SK-N-SH treated with all-trans-retinoic acid at 6 μM for 48 hours (cell line): ENCODE data around the gene ENC1.

Experiments
- ARNTL ChIP-seq: fragments of 450-650 bp; formaldehyde crosslinking; IDR thresholded peaks from 2 replicates; pipeline ENCODE4 v1.5.0; 2020; ENCODE audit warnings: low read depth, mild to moderate bottlenecking, moderate library complexity, borderline replicate concordance
- BACH2 ChIP-seq: fragments of 250-450 bp; sonication (Bioruptor Pico); IDR thresholded peaks from 2 replicates; pipeline ENCODE4 v1.9.0; 2021; ENCODE audit warnings: mild to moderate bottlenecking, borderline replicate concordance
- CSRNP3 ChIP-seq: fragments of 250-450 bp; sonication (Bioruptor Pico); IDR thresholded peaks from 2 replicates; pipeline ENCODE4 v1.5.1; 2021; ENCODE audit warnings: mild to moderate bottlenecking, moderate library complexity
- GLIS3 ChIP-seq: fragments of 250-450 bp; sonication (Bioruptor Pico); IDR thresholded peaks from 2 replicates; pipeline ENCODE4 v1.5.0; 2020; ENCODE audit warnings: mild to moderate bottlenecking, moderate library complexity
- POU6F1 ChIP-seq: fragments of 250-450 bp; sonication (Bioruptor Pico); IDR thresholded peaks from 2 replicates; pipeline ENCODE4 v1.8.0; 2021; ENCODE audit warnings: low read depth, mild to moderate bottlenecking, moderate library complexity, borderline replicate concordance
- RARB ChIP-seq: fragments of 250-450 bp; sonication (Bioruptor Pico); IDR thresholded peaks from 2 replicates; pipeline ENCODE4 v1.8.0; 2021; ENCODE audit warnings: mild to moderate bottlenecking, moderate library complexity
- SNAI2 ChIP-seq: fragments of 250-450 bp; sonication (Bioruptor Pico); IDR thresholded peaks from 2 replicates; pipeline ENCODE4 v1.5.0; 2020; ENCODE audit warnings: mild to moderate bottlenecking, moderate library complexity
- TCF4 ChIP-seq: fragments of 250-450 bp; sonication (Bioruptor Pico); IDR thresholded peaks from 2 replicates; pipeline ENCODE4 v1.8.0; 2021; ENCODE audit warnings: mild to moderate bottlenecking, moderate library complexity, borderline replicate concordance
- TOX ChIP-seq: fragments of 250-450 bp; sonication (Bioruptor Pico); IDR thresholded peaks from 2 replicates; pipeline ENCODE4 v1.8.0; 2021; ENCODE audit warnings: mild to moderate bottlenecking, moderate library complexity, borderline replicate concordance
- ZFP3 ChIP-seq: fragments of 250-450 bp; sonication (Bioruptor Pico); IDR thresholded peaks from 2 replicates; pipeline ENCODE4 v1.5.0; 2020; ENCODE audit warnings: mild to moderate bottlenecking, moderate library complexity
- ZFP30 ChIP-seq: fragments of 450-650 bp; formaldehyde crosslinking; IDR thresholded peaks from 2 replicates; pipeline ENCODE4 v1.5.0; 2022; ENCODE audit warnings: mild to moderate bottlenecking, moderate library complexity
- ZNF8 ChIP-seq: fragments of 450-650 bp; formaldehyde crosslinking; IDR thresholded peaks from 2 replicates; pipeline ENCODE4 v1.5.0; 2020; ENCODE audit warnings: mild to moderate bottlenecking, moderate library complexity
- TF ChIP-seq, protein P1 (sequence below): fragments of 250-450 bp; sonication (Bioruptor Pico); IDR thresholded peaks from 2 replicates; pipeline ENCODE4 v1.8.0; 2020; ENCODE audit warnings: mild to moderate bottlenecking, moderate library complexity, borderline replicate concordance

GRCh38 chr5:74636552-74636951, 4.0 kb downstream of the ENC1 start:
- no peak for TF ChIP-seq RARB (CRISPR knock-in tag)
- TF ChIP-seq TCF4 (CRISPR knock-in tag), result no peak
- TF ChIP-seq ZFP30 (CRISPR knock-in tag), result no peak
- TF ChIP-seq CSRNP3 (CRISPR knock-in tag), result no peak
- no peak for TF ChIP-seq TOX
- TF ChIP-seq, protein P1, sequence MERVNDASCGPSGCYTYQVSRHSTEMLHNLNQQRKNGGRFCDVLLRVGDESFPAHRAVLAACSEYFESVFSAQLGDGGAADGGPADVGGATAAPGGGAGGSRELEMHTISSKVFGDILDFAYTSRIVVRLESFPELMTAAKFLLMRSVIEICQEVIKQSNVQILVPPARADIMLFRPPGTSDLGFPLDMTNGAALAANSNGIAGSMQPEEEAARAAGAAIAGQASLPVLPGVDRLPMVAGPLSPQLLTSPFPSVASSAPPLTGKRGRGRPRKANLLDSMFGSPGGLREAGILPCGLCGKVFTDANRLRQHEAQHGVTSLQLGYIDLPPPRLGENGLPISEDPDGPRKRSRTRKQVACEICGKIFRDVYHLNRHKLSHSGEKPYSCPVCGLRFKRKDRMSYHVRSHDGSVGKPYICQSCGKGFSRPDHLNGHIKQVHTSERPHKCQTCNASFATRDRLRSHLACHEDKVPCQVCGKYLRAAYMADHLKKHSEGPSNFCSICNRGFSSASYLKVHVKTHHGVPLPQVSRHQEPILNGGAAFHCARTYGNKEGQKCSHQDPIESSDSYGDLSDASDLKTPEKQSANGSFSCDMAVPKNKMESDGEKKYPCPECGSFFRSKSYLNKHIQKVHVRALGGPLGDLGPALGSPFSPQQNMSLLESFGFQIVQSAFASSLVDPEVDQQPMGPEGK, result no peak
- no peak for TF ChIP-seq ZNF8 (CRISPR knock-in tag)
- TF ChIP-seq ARNTL (CRISPR knock-in tag), result no peak
- TF ChIP-seq ZFP3, result no peak
- TF ChIP-seq SNAI2 (CRISPR knock-in tag), result no peak
- TF ChIP-seq BACH2, result no peak
- TF ChIP-seq GLIS3 (CRISPR knock-in tag), result no peak
- TF ChIP-seq POU6F1 (CRISPR knock-in tag), result no peak
